Measurements from ENCODE around the gene BPIFB4.
"Not testable (repeated sequence)": the region's sequence is repeated elsewhere in the genome, so short reads cannot be mapped to it uniquely, and the experiment has no call there.

BPIFB4 gene

GRCh38 chr20:33119725-33120720 lies 40.6 kb downstream of the BPIFB4 start:
- no peak for DNase-seq (ENCODE audit: low read depth in 2 of 2)

GRCh38 chr20:33120934-33121333 lies 41.5 kb downstream of the BPIFB4 start:
- no peak for DNase-seq (ENCODE audit: low read depth in 2 of 2)

GRCh38 chr20:33122297-33122696 lies 42.9 kb downstream of the BPIFB4 start:
- not testable (repeated sequence) for DNase-seq (ENCODE audit: low read depth in 2 of 2)

GRCh38 chr20:33124261-33124660 lies 44.8 kb downstream of the BPIFB4 start:
- no peak for DNase-seq (ENCODE audit: low read depth in 2 of 2)

- DNase-seq (ENCODE audit: low read depth in 2 of 2): no peak
Measured at GRCh38 chr20:33124994-33125393, 45.6 kb downstream of the BPIFB4 start.

- no peak for DNase-seq (ENCODE audit: low read depth in 2 of 2)
Measured at GRCh38 chr20:33125983-33126382, 46.5 kb downstream of the BPIFB4 start.

GRCh38 chr20:33127422-33128097 lies 48.1 kb downstream of the BPIFB4 start:
- no peak for DNase-seq (ENCODE audit: low read depth in 2 of 2)

GRCh38 chr20:33130568-33131061 lies 51.2 kb downstream of the BPIFB4 start:
- no peak for DNase-seq (ENCODE audit: low read depth in 2 of 2)

GRCh38 chr20:33131949-33132473 lies 52.6 kb downstream of the BPIFB4 start:
- DNase-seq (ENCODE audit: low read depth in 2 of 2): no peak

- no peak for DNase-seq (ENCODE audit: low read depth in 2 of 2)
Measured at GRCh38 chr20:33132513-33133372, 53.3 kb downstream of the BPIFB4 start.

GRCh38 chr20:33133373-33133941 lies 54.0 kb downstream of the BPIFB4 start:
- no peak for DNase-seq (ENCODE audit: low read depth in 2 of 2)

GRCh38 chr20:33137195-33137594 lies 57.8 kb downstream of the BPIFB4 start:
- no peak for DNase-seq (ENCODE audit: low read depth in 2 of 2)

GRCh38 chr20:33139467-33139866 lies 60.0 kb downstream of the BPIFB4 start:
- DNase-seq (ENCODE audit: low read depth in 2 of 2): no peak

- no peak for DNase-seq (ENCODE audit: low read depth in 2 of 2)
Measured at GRCh38 chr20:33145521-33145920, 66.1 kb downstream of the BPIFB4 start.

GRCh38 chr20:33147299-33147698 lies 67.9 kb downstream of the BPIFB4 start:
- DNase-seq (ENCODE audit: low read depth in 2 of 2): no peak

- DNase-seq (ENCODE audit: low read depth in 2 of 2): no peak
Measured at GRCh38 chr20:33148040-33148439, 68.6 kb downstream of the BPIFB4 start.

GRCh38 chr20:33154252-33154651 lies 74.8 kb downstream of the BPIFB4 start:
- no peak for DNase-seq (ENCODE audit: low read depth in 2 of 2)

GRCh38 chr20:33158637-33159385 lies 79.4 kb downstream of the BPIFB4 start:
- DNase-seq (ENCODE audit: low read depth in 2 of 2): no peak

- no peak for DNase-seq (ENCODE audit: low read depth in 2 of 2)
Measured at GRCh38 chr20:33159713-33160112, 80.3 kb downstream of the BPIFB4 start.

GRCh38 chr20:33160681-33161080 lies 81.2 kb downstream of the BPIFB4 start:
- DNase-seq (ENCODE audit: low read depth in 2 of 2): no peak
